ENCODE results near the gene RAB1B. TPM values are rescaled to one million over a fixed set of nuclear protein-coding genes. Genes with fewer than 3 reads are reported as not detected.

RAB1B gene
- total and polyA plus RNA-seq, 2 donors from 2014 or later, result 153 to 197 TPM

DNA sequence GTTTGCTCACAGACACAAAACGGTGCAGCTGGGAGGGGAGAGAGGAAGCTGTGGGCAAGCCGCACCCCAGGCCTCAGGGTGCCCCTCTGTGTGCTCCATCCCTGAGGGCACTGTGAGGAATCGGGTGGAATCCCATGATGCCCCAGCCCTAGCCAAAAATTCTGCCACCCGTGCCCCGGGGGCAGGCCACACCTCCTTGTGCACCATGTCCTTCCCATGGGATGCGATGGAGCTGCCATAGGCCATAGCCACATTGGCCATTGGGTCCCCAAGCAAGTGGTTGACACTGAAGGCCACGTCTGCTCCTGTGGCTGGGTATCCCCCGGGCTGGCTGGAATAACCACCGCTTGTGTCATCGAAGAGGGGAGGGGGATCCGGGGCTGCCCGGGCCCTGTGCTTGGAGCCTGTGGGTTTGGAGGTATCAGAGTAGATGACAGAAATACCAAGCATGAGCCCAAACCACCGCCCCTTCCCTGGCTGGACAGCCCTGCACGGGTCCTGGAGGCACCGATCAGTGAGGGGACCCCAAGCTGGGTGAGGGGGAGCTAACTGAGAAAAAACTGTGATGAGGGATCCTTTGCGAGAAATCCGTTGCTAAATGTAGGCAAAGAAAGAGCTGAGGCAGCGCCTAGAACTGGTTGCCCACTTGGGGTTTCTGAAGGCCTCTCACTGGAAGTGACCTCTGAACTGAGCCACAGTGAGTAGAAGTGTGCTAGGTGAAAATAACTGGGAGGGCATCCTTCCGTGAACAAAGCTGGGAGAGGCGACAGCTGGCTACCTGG, 19.6 kb downstream of the RAB1B start:
- DNase-seq, result peak in 2 of 5 donors; percentile 49 to 78
- H3K27me3 ChIP-seq (ENCODE audit: control insufficient read depth, insufficient read depth, low read length), result peaks cover 10% of the 10 kb centered on the region
- H3K27ac ChIP-seq (ENCODE audit: low read depth in 2 of 2, low read length in 2 of 2), result peak overlapping the region; percentile 91 to 95
- intact Hi-C loops (cut with DNase I), result no loop called here
- no peaks in the 10 kb centered on the region for H3K9me3 ChIP-seq (ENCODE audit: control insufficient read depth in 2 of 3, insufficient read depth in 1 of 3, low read length in 3 of 3)
- no peak for FAIRE-seq
- peak overlapping the region; percentile 32 to 77 (median 68) for H3K9ac ChIP-seq (ENCODE audit: low read length in 3 of 3)
- TF ChIP-seq, protein P1, sequence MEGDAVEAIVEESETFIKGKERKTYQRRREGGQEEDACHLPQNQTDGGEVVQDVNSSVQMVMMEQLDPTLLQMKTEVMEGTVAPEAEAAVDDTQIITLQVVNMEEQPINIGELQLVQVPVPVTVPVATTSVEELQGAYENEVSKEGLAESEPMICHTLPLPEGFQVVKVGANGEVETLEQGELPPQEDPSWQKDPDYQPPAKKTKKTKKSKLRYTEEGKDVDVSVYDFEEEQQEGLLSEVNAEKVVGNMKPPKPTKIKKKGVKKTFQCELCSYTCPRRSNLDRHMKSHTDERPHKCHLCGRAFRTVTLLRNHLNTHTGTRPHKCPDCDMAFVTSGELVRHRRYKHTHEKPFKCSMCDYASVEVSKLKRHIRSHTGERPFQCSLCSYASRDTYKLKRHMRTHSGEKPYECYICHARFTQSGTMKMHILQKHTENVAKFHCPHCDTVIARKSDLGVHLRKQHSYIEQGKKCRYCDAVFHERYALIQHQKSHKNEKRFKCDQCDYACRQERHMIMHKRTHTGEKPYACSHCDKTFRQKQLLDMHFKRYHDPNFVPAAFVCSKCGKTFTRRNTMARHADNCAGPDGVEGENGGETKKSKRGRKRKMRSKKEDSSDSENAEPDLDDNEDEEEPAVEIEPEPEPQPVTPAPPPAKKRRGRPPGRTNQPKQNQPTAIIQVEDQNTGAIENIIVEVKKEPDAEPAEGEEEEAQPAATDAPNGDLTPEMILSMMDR (IDR thresholded peaks at IDR 0.05; ENCODE audit: borderline replicate concordance, extremely low read depth, insufficient read depth), result no peak
- peak overlapping the region; percentile 65 to 95 (median 81) for H3K4me3 ChIP-seq (ENCODE audit: low read length in 3 of 3)
- H3K36me3 ChIP-seq (ENCODE audit: control insufficient read depth in 2 of 3, insufficient read depth in 3 of 3, low read length in 3 of 3), result peaks cover 0 to 9% (median 0%) of the 10 kb centered on the region in 3 donors
- peaks cover 0 to 17% (median 13%) of the 10 kb centered on the region in 3 donors for H3K4me1 ChIP-seq (ENCODE audit: control insufficient read depth in 2 of 3, insufficient read depth in 2 of 3, low read depth in 1 of 3, low read length in 3 of 3)

DNA sequence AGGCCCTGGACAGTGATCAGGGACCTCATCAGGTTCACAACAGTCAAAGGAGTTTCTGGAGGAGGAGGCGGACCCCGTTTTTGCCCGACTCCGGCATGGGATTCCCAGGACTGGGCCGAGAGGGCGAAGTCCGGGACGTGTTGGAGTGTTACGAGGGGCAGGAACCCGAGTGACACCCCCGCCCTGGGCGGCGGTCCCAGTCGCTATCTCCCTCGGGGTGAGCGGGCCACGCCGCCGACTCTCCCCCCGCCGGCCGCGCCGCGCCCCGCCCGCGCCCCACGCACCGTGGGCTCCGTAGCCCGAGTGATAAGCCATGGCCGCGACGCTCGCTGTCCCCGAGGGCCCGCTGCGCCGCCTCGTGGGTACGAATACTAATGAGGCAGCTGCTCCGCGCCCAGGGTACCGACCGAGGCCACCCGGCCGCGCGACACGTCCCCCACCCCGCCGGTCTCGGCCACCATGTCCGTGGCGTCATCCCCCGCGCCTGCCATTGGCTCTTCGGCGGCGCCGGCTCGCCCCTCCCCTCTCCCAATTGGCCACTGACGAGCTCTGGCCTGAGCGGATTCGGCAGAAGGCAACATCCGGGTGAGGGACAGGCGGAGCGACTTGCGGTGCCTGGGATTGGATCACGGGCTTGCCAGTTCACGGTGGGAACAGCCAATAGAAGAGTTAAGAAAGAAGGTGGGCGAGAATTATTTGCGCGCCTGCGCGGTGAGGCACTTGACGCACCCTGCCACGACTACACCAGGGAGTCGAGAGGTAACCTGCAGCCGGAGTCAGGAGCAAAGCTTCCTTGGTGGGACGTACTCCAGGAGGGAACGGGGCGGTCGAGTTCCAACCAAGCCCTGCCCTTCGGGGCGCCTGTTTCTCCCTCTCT, 20.5 kb downstream of the RAB1B start, which contains the start of gene YIF1A:
Gene YIF1A (minus strand): TSS at position 473 of the 877 bp plus-strand sequence. CDS start 158 bp downstream, at position 315.
- intact Hi-C loops (cut with DNase I), result no loop called here
- TF ChIP-seq, protein P1 (IDR thresholded peaks at IDR 0.05; ENCODE audit: borderline replicate concordance, extremely low read depth, insufficient read depth), result no peak
- peak; percentile 99 for FAIRE-seq

DNA sequence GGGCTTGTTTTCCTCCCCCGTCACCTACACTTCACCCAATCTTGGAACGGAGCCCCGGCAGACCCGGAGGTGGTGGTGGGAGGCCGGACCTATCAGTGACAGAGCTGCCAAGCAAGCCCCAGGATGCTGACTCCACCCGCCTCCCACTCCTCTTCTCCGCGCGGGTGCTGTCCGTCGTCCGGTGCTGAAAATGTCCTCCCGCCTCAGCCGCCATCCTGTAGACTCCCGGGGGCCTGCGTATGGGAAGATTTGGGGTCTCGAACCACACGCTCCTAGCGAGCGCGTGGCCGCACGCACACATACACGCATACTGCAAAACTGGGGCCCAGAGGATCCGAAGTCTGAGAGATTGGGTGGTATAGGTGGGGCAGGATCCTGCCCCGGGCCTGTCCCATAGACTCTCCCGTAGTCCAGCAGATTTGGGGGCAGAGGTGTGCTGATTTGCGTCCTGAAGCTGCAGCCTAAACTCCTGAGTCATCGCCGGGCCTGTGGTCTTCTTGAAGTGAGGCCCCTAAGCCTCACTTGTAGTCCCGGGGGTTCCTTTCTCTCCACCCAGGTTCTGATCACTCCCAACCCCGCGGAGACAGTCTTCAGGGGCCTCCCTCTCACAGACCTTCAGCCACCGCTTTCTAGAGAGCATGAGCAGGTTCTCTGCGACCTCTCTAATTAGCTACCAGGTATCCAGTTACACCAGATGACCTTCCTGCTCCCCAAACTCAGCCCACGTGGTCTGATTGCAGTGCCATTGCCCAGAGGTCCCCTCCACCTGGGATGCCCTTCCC, 21.3 kb downstream of the RAB1B start:
- H3K4me1 ChIP-seq (ENCODE audit: control insufficient read depth in 2 of 3, insufficient read depth in 2 of 3, low read depth in 1 of 3, low read length in 3 of 3), result peaks cover 0 to 17% (median 13%) of the 10 kb centered on the region in 3 donors
- peaks cover 16% of the 10 kb centered on the region for H3K27me3 ChIP-seq (ENCODE audit: control insufficient read depth, insufficient read depth, low read length)
- H3K27ac ChIP-seq (ENCODE audit: low read depth in 2 of 2, low read length in 2 of 2), result peak overlapping the region; percentile 91 to 95
- H3K4me3 ChIP-seq (ENCODE audit: low read length in 3 of 3), result peak overlapping the region; percentile 84 to 95 (median 87)
- TF ChIP-seq, protein P1 (IDR thresholded peaks at IDR 0.05; ENCODE audit: borderline replicate concordance, extremely low read depth, insufficient read depth), result no peak
- peaks cover 0 to 9% (median 0%) of the 10 kb centered on the region in 3 donors for H3K36me3 ChIP-seq (ENCODE audit: control insufficient read depth in 2 of 3, insufficient read depth in 3 of 3, low read length in 3 of 3)
- FAIRE-seq, result no peak
- peak overlapping the region; percentile 58 to 71 (median 58) for H3K9ac ChIP-seq (ENCODE audit: low read length in 3 of 3)
- intact Hi-C loops (cut with DNase I), result no loop called here
- peak in 4 of 5 donors; percentile 58 to 93 (median 92) for DNase-seq
- no peaks in the 10 kb centered on the region for H3K9me3 ChIP-seq (ENCODE audit: control insufficient read depth in 2 of 3, insufficient read depth in 1 of 3, low read length in 3 of 3)

More for the DNA sequence above, 20.5 kb downstream of the RAB1B start, which contains the start of gene YIF1A:
- Histone ChIP-seq H3K4me3 (ENCODE audit: low read length in 3 of 3) (peak within 1 kb of the TSS; percentile 84 to 95 (median 87)), H3K4me1 (ENCODE audit: control insufficient read depth in 2 of 3, insufficient read depth in 2 of 3, low read depth in 1 of 3, low read length in 3 of 3) (peaks cover 0 to 17% (median 13%) of the 10 kb centered on the region in 3 donors), H3K27ac (ENCODE audit: low read depth in 2 of 2, low read length in 2 of 2) (peak within 1 kb of the TSS; percentile 91 to 95), H3K36me3 (ENCODE audit: control insufficient read depth in 2 of 3, insufficient read depth in 3 of 3, low read length in 3 of 3) (peaks cover 0 to 9% (median 0%) of the 10 kb centered on the region in 3 donors), H3K9ac (ENCODE audit: low read length in 3 of 3) (peak within 1 kb of the TSS; percentile 68 to 77 (median 71)), H3K9me3 (ENCODE audit: control insufficient read depth in 2 of 3, insufficient read depth in 1 of 3, low read length in 3 of 3) (no peaks in the 10 kb centered on the region), H3K27me3 (ENCODE audit: control insufficient read depth, insufficient read depth, low read length) (peaks cover 15% of the 10 kb centered on the region)
- peak; percentile 99 to 100 (median 99) for DNase-seq

All from kidney (tissue), 14 donors.